Stimulated activated memory B cell treated with anti-CD40 and anti-IgM and Interleukin-4, amounts not matched to agents 10 μg/mL and 1 μg/mL and 100 μg/mL, for 72 hours (primary cell): ENCODE data around the gene RPUSD2.

Experiments used
- ATAC-seq: fragments of 150-1000 bp; cut with Tn5 transposase; 2 replicates; pipeline ENCODE4 v1.10.0; 2021
- H3K27ac Mint-ChIP-seq: one replicate; pipeline ENCODE4 v1.8.0; 2022; ENCODE audit warnings: mild to moderate bottlenecking, mixed read lengths
- H3K27me3 Mint-ChIP-seq: one replicate; pipeline ENCODE4 v1.8.0; 2022; ENCODE audit warnings: mixed read lengths
- H3K36me3 Mint-ChIP-seq: one replicate; pipeline ENCODE4 v1.8.0; 2022; ENCODE audit warnings: mixed read lengths
- H3K4me1 Mint-ChIP-seq: one replicate; pipeline ENCODE4 v1.8.0; 2022; ENCODE audit warnings: mixed read lengths
- H3K4me3 Mint-ChIP-seq: one replicate; pipeline ENCODE4 v1.8.0; 2022; ENCODE audit warnings: mild to moderate bottlenecking, moderate library complexity, mixed read lengths
- H3K9me3 Mint-ChIP-seq: one replicate; pipeline ENCODE4 v1.8.0; 2022; ENCODE audit warnings: mixed read lengths

The RPUSD2 gene, protein sequence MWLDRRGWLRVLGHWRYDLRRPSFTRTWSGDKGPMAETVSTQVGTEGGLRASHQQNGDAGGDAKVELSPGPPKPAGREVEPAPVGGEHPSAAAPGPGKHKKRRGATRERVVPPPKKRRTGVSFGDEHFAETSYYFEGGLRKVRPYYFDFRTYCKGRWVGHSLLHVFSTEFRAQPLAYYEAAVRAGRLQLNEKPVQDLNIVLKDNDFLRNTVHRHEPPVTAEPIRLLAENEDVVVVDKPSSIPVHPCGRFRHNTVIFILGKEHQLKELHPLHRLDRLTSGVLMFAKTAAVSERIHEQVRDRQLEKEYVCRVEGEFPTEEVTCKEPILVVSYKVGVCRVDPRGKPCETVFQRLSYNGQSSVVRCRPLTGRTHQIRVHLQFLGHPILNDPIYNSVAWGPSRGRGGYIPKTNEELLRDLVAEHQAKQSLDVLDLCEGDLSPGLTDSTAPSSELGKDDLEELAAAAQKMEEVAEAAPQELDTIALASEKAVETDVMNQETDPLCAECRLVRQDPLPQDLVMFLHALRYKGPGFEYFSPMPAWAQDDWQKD

DNA sequence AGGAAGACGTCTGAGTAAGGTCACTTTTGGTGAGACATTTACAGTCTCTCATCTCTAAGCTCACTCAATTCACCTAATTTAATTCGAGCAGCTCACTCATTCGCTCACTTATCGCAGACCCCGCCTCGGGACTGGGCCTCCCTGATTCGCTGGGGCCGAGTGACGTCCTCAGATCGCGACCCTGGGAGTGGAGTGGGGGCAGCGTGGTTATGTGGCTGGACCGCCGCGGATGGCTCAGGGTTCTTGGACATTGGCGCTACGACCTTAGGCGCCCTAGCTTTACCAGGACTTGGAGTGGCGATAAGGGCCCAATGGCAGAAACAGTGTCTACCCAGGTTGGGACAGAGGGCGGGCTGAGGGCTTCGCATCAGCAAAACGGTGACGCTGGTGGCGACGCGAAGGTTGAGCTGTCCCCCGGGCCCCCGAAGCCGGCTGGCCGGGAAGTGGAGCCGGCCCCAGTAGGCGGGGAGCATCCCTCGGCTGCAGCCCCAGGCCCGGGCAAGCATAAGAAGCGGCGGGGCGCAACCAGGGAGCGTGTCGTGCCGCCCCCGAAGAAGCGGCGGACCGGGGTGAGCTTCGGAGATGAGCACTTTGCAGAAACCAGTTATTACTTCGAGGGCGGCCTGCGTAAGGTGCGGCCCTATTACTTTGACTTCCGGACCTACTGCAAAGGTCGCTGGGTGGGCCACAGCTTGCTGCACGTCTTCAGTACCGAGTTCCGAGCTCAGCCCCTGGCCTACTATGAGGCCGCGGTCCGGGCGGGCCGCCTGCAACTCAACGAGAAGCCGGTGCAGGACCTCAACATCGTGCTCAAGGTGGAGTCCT, at the start of gene RPUSD2:
Gene RPUSD2 (plus strand): TSS at position 171 of the 825 bp plus-strand sequence. CDS start 39 bp downstream, at position 210.
- peaks cover 56% of the 10 kb centered on the region for H3K4me1 Mint-ChIP-seq

DNA sequence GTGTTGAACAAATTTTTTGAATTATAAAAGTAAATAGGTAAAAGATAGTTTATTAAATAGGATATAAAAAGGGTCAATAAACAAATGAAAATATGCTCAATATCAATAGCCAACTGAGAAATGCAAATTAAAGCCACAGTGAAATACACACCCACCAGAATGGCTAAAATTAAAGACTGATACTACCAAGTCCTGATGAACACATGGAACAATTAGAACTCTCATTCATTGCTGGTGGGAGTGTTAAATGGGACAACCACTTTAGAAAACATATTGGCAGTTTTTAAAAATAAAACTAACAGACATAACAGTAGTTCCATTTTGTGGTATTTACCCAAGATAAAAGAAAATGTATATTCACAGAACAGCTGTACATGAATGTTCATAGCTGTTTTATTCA, 45.5 kb upstream of the RPUSD2 start:
- peaks cover 8% of the 10 kb centered on the region for H3K36me3 Mint-ChIP-seq
- H3K27me3 Mint-ChIP-seq = no peaks in the 10 kb centered on the region
- no peaks in the 10 kb centered on the region for H3K9me3 Mint-ChIP-seq
- ATAC-seq = no peak
- H3K4me3 Mint-ChIP-seq = no peak overlapping the region
- H3K27ac Mint-ChIP-seq = no peak overlapping the region
- H3K4me1 Mint-ChIP-seq = peaks cover 7% of the 10 kb centered on the region

More for the DNA sequence above, at the start of gene RPUSD2:
- no peaks in the 10 kb centered on the region for H3K9me3 Mint-ChIP-seq
- H3K27me3 Mint-ChIP-seq = no peaks in the 10 kb centered on the region
- ATAC-seq = peak; percentile 86
- peak within 1 kb of the TSS; percentile 93 for H3K27ac Mint-ChIP-seq
- H3K36me3 Mint-ChIP-seq = peaks cover 20% of the 10 kb centered on the region
- peak within 1 kb of the TSS; percentile 99 for H3K4me3 Mint-ChIP-seq

DNA sequence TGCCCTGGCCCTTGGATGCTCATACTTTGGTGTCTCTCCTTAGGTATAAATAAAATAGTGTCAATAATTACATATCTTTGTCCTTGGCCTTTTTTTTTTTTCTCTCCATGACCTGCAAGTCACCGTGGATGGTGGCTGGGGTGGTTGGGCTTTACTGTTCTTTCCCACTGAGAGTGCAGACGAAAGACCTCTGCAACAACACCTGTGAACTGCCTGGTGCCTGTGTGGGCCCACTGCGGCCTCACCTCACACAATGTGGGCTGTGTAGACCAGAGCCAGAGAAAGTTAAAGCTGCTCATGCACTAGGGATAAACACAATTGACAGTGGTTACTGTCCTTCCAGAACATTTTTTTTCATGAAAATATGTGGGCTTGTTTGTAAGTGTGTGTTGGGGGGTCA, 43.2 kb upstream of the RPUSD2 start:
- H3K27me3 Mint-ChIP-seq = no peaks in the 10 kb centered on the region
- H3K4me1 Mint-ChIP-seq = no peaks in the 10 kb centered on the region
- no peak overlapping the region for H3K27ac Mint-ChIP-seq
- no peaks in the 10 kb centered on the region for H3K9me3 Mint-ChIP-seq
- H3K4me3 Mint-ChIP-seq = no peak overlapping the region
- H3K36me3 Mint-ChIP-seq = peaks cover 14% of the 10 kb centered on the region
- no peak for ATAC-seq

DNA sequence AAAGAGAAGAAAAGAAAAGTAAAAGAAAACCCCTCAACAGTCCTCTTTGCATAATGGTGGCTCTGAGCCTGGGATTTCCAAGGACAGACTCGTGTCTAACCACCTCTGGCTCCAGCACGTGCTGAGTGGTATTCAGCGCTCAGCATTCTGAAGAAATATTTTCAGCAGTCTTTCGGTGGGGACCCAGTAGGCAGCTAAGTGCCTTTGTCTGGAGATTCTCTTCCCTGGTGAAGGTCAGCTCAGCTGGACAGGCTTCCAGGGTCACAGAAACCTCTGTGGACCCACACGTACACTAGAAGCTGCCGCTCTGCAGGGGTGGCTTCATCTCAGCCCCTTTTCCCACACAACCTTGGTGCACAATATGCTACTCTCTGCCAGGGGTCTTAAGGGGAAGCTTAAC, 40.3 kb upstream of the RPUSD2 start:
- Mint-ChIP-seq H3K4me3 (no peak overlapping the region), H3K27ac (no peak overlapping the region), H3K36me3 (peaks cover 19% of the 10 kb centered on the region), H3K27me3 (no peaks in the 10 kb centered on the region), H3K9me3 (peaks cover 3% of the 10 kb centered on the region), H3K4me1 (no peaks in the 10 kb centered on the region)
- ATAC-seq = no peak

DNA sequence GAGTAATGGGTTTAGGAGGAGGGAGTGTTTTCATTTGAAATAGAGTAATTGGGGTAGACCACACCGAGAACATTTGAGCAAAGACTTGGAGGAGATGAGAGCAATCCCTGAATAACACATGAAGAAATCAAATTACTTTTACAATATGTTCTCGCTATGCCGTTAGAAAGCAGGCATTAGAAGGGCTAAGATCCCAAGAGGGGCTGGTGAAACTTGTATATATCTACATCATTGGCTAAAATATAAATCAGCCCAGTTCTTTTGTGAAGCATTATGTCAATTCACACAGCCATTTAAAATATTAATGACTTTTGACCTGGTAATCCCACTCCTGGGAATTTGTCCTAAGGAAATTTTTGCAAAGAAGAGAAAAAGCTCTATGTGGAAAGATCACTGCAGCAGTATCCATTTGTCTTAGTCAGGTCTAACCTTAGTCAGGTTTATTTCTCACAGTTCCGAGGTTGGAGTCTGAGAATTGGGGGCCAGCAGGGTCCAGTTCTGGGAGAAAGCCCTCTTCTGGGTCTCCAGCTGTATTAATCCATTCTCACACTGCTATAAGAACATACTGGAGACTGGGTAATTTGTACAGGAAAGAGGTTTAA, 35.2 kb upstream of the RPUSD2 start:
- peaks cover 6% of the 10 kb centered on the region for H3K9me3 Mint-ChIP-seq
- H3K4me3 Mint-ChIP-seq = no peak overlapping the region
- no peak overlapping the region for H3K27ac Mint-ChIP-seq
- no peak for ATAC-seq
- peaks cover 54% of the 10 kb centered on the region for H3K36me3 Mint-ChIP-seq
- no peaks in the 10 kb centered on the region for H3K27me3 Mint-ChIP-seq
- H3K4me1 Mint-ChIP-seq = peaks cover 9% of the 10 kb centered on the region

DNA sequence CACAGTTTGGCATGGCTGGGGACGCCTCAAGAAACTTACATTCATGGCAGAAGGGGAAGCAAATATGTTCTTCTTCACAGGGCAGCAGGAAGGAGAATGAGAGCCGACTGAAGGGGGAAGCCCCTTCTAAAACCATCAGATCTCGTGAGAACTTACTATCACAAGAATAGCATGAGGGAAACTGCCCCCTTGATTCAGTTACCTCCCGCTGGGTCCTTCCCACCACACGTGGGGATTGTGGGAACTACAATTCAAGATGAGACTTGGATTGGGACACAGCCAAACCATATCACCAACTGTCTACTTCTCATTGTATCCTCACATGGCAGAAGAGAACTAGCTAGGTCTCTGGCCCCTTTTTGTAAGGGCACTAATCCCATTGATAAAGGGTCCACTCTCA, 34.7 kb upstream of the RPUSD2 start:
- peaks cover 9% of the 10 kb centered on the region for H3K4me1 Mint-ChIP-seq
- H3K4me3 Mint-ChIP-seq = no peak overlapping the region
- no peaks in the 10 kb centered on the region for H3K27me3 Mint-ChIP-seq
- no peak overlapping the region for H3K27ac Mint-ChIP-seq
- peaks cover 6% of the 10 kb centered on the region for H3K9me3 Mint-ChIP-seq
- no peak for ATAC-seq
- H3K36me3 Mint-ChIP-seq = peaks cover 59% of the 10 kb centered on the region

DNA sequence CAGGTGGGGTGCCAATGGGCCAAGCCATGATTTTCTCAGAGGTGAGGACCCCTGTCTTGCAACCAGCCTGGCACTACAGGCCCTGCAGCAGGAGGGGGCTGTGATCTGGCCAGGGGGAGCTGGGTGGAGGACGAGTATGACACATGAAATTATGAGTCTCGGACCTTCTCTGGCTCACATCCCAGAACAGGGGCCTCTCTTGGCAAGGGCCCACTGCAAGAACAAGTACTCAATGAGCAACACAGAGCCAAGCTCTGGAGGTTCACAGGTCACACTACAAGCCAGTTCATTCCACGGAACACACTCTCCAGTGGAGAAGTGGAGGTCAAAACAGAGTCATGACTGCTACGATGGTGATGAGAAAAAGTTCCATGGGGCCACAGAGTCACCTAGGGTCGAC, 32.6 kb upstream of the RPUSD2 start:
- H3K9me3 Mint-ChIP-seq = peaks cover 6% of the 10 kb centered on the region
- no peak for ATAC-seq
- H3K4me3 Mint-ChIP-seq = no peak overlapping the region
- peaks cover 9% of the 10 kb centered on the region for H3K4me1 Mint-ChIP-seq
- peaks cover 62% of the 10 kb centered on the region for H3K36me3 Mint-ChIP-seq
- no peaks in the 10 kb centered on the region for H3K27me3 Mint-ChIP-seq
- H3K27ac Mint-ChIP-seq = no peak overlapping the region

DNA sequence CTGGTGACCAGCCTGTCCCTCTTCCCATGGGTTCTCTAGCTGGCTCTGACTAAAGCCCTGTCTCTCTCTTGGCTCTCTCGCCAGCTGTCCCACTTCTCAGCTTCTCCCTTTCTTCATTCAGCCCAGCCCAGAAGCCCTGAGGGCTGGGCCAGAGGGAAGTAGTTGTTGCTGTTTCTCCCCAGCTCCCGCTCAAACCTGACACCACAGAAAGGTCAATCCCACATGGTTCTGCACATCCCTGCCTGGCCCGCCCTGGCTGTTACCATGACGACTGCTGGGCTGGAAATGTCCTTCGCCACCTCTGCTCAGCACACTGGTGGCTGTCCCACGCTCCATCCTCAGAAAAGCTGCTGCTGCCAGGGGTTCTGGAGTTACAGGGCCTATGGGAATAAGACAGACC, 30.1 kb upstream of the RPUSD2 start:
- ATAC-seq = no peak
- peaks cover 34% of the 10 kb centered on the region for H3K4me1 Mint-ChIP-seq
- peaks cover 55% of the 10 kb centered on the region for H3K36me3 Mint-ChIP-seq
- H3K4me3 Mint-ChIP-seq = no peak overlapping the region
- H3K9me3 Mint-ChIP-seq = peaks cover 3% of the 10 kb centered on the region
- no peaks in the 10 kb centered on the region for H3K27me3 Mint-ChIP-seq
- H3K27ac Mint-ChIP-seq = no peak overlapping the region

DNA sequence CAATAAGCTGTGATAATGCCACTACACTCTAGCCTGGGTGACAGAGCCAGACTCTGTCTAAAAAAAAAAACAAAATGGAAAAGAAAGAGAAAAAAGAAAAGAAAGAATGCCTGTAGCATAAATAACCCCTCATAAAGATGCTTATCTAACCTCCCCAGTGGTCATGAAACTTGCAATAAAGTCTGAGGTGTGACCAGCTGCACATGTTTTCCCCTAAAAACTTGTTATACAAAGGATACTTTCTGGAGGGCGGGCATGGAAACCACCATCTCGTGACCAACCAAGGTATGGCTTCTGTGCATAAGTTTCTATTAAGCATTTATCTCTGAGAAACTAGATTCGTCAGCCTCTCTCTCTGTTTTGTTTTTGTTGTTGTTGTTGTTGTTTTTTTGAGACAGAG, 26.0 kb upstream of the RPUSD2 start:
- ATAC-seq = no peak
- Mint-ChIP-seq H3K36me3 (peaks cover 41% of the 10 kb centered on the region), H3K27ac (peak overlapping the region; percentile 63)

DNA sequence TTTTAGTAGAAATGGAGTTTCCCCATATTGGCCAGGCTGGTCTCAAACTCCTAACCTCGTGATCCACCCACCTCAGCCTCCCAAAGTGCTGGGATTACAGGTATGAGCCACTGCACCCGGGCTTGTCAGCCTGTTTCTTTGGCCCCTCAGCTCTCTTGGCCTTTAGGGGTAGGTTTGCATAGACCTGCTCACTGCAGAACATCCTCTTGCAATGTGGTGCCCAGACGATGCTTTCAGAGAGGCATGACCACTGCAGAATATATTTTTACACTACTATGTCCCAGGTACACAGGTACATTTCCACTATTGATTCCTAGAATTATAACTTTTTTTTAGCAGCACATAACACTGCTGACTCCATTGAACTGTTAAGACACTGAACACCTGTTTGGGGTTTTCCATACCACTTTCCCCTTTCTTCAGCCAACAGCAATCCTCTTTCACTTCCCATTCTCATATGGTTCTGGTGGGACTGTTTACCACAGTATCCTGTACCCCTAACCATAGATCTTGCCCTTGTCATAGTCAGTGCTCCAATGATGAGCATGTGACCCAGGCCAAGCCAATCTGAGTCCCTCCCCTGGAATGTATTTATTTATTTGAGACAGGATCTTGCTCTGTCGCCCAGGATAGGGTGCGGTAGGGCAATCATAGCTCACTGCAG, 25.3 kb upstream of the RPUSD2 start:
- H3K4me1 Mint-ChIP-seq = peaks cover 66% of the 10 kb centered on the region
- peak; percentile 95 for ATAC-seq
- peak overlapping the region; percentile 63 for H3K27ac Mint-ChIP-seq
- peaks cover 42% of the 10 kb centered on the region for H3K36me3 Mint-ChIP-seq
- no peaks in the 10 kb centered on the region for H3K9me3 Mint-ChIP-seq
- no peaks in the 10 kb centered on the region for H3K27me3 Mint-ChIP-seq
- H3K4me3 Mint-ChIP-seq = no peak overlapping the region

More for the DNA sequence above, 26.0 kb upstream of the RPUSD2 start:
- Mint-ChIP-seq H3K9me3 (no peaks in the 10 kb centered on the region), H3K4me1 (peaks cover 60% of the 10 kb centered on the region), H3K4me3 (no peak overlapping the region), H3K27me3 (no peaks in the 10 kb centered on the region)

DNA sequence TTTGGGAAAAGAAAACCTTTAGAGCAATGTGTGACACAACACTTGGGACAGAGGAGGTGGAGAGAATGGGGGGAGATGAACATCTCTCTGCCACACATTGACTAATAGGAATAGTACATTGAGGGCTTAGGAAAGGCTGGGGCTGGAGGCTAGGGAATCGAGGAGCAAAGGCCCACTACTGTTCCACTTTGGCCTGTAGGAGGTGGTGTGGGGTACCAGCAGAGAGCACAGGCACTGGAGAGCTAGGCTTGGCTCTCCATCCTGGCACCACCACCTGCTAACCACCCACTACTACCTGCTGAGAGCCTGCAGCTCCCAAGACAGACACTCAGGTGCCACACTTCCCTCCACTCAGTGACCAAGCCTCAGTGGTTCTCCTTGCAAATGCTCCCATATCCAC, 23.6 kb upstream of the RPUSD2 start:
- H3K9me3 Mint-ChIP-seq = no peaks in the 10 kb centered on the region
- H3K36me3 Mint-ChIP-seq = peaks cover 37% of the 10 kb centered on the region
- no peaks in the 10 kb centered on the region for H3K27me3 Mint-ChIP-seq
- no peak for ATAC-seq
- H3K27ac Mint-ChIP-seq = peak overlapping the region; percentile 1
- peaks cover 83% of the 10 kb centered on the region for H3K4me1 Mint-ChIP-seq
- H3K4me3 Mint-ChIP-seq = no peak overlapping the region

DNA sequence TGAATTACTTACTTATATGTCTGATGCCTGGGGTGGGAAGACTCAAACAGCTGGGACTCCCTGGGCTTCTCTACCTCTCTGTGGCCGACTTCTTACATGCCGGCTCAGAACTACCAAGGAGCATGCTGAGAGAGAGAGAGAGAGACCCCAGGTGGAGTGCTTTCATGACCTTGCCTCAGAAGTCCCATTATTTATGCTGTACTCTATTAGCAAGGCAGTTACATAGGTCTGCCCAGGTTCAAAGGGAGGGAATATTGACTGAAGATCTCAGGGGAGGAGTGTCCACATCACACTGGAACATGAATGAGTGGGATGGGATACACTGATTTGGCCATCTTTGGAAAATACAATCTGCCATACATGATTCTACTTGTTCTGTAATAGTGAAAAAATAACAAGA, 20.5 kb upstream of the RPUSD2 start:
- Mint-ChIP-seq H3K4me3 (no peak overlapping the region), H3K36me3 (peaks cover 55% of the 10 kb centered on the region), H3K9me3 (no peaks in the 10 kb centered on the region), H3K27me3 (no peaks in the 10 kb centered on the region), H3K27ac (peak overlapping the region; percentile 95), H3K4me1 (peaks cover 91% of the 10 kb centered on the region)
- ATAC-seq = no peak

DNA sequence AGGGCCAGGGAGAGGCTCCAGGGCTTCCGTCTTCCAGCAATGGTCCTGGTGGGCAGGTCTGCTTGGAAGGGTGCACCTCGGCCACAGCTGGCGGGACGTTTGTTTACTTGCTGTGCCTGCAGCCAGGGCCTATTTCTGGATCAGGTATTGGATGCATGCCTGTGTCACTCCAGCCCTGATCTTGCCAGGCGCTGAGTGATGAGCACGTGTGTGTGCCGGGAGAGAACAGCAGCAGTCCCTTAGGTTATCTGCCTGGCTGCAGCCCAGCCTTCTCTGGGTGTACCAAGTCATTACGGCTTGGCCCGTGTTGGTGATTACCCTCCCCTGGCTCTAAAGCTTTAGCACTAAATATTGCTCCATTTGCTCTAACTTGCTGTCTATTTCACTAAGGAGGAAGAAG, 19.2 kb upstream of the RPUSD2 start:
- Mint-ChIP-seq H3K9me3 (no peaks in the 10 kb centered on the region), H3K4me3 (peak overlapping the region; percentile 57), H3K36me3 (peaks cover 54% of the 10 kb centered on the region), H3K27ac (peak overlapping the region; percentile 95), H3K4me1 (peaks cover 91% of the 10 kb centered on the region), H3K27me3 (no peaks in the 10 kb centered on the region)
- peak; percentile 17 for ATAC-seq

DNA sequence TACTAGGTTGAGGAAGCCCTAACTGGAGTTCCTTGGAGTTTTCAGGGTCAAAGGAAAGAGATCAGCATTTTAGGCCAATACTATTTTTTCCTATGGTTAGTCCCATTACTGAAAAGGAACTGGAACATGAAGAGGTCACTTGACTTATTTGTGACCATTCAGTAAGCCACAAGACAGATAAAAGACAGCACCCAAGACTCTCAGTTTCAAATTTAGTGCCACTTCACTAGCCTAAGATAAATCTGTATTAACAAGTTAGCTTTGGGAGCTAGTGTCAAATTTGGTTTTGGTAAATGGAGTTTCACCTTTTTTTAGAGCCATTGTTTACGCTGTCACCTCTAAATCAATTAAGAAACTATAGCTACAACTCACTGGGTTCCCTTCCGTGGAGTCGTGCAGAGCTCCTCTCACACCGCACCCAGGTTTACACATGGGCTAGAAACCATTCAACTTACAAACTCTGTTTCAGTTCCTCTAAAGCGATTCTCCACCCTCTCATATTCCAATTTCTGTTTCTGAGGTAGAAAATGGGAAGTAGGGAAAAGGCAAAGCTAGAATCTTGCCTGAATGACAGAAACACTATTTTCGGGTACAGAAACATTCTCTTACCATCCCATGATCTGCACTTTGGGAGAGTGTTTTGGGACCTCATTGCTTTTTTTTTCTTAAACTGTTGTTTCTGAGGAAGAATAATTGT, 18.6 kb upstream of the RPUSD2 start:
- peak overlapping the region; percentile 95 for H3K27ac Mint-ChIP-seq
- H3K36me3 Mint-ChIP-seq = peaks cover 55% of the 10 kb centered on the region
- ATAC-seq = peak; percentile 94
- H3K4me1 Mint-ChIP-seq = peaks cover 91% of the 10 kb centered on the region
- H3K9me3 Mint-ChIP-seq = no peaks in the 10 kb centered on the region
- peak overlapping the region; percentile 57 for H3K4me3 Mint-ChIP-seq
- no peaks in the 10 kb centered on the region for H3K27me3 Mint-ChIP-seq
